HG03439 (cell line): ENCODE data around the gene SINHCAF.

Experiments
- ATAC-seq: cut with Tn5 transposase; IDR thresholded peaks from one replicate; pipeline ENCODE4 v1.9.1; 2021; ENCODE audit warnings: mild to moderate bottlenecking, moderate library complexity; ENCODE audit not compliant: unreplicated experiment

Gene SINHCAF

DNA sequence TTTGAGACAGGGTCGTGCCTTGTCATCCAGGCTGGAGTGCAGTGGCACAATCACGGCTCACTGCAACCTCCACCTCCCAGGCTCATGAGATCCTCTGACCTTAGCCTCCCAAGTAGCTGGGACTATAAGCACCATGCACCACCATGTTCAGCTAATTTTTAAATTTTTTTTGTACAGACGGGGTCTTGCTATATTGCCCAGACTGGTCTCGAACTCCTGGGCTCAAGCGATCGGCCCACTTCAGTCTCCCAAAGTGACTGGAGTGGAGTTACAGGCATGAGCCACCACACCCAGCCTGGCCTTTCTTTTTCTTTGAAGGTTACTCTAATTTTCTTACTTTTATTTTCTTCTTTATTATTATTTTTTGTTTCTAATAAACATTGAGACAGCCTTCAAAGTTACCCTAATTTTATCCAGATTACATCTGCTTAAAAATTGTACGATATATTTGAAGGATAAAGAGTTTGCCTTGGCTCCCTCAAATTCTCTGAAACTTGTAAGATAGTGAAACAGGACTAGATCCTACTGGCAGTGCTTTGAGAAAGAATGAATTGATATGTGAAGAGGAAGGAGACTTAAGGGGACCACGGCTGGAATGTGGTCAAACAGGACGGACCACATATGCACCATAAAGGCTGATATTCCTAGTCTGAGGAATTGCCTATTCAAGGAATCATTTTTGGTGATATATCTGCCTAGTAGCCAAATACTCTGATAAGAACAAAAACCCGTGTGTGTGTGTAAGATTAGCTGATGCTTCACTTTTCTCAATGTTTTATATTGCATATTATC, 14.1 kb upstream of the SINHCAF start:
- no peak for ATAC-seq

DNA sequence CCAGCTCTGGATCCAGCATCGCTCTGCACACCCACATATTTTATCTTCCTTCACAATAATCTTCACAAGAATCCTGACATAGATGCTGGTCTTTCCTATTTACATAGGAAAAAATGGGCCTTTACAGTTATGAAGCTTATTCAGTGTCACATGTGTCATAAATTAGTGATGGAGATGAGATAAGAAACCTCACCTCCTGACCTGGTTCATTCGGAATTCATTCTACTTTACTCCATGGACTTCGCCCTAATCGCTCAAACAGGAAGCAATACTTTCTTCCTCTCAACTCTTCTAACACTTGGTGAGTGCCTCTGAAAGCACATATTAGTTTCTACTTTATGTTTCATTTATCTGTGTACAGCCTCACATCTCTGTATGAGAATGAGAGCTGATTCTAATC, 12.0 kb upstream of the SINHCAF start:
- ATAC-seq: no peak

DNA sequence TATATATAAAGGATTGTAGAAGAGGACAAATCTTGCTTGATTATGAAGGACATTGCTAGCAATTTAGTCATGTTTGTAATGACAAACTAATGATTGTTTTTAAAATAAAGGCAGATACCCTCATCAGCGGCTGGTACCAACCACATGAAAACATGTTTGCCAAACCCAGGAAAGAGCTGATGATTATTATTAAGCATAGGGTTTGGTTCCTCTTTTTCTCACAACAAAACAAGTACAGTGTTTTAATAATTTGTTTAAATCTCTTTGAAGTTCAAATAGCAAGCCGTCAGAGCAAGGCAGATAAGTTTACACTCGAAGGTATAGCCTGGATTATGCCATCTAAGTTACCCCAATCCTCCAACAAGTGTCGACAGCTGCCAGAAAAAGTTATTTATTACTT, 5.3 kb upstream of the SINHCAF start:
- ATAC-seq: no peak

DNA sequence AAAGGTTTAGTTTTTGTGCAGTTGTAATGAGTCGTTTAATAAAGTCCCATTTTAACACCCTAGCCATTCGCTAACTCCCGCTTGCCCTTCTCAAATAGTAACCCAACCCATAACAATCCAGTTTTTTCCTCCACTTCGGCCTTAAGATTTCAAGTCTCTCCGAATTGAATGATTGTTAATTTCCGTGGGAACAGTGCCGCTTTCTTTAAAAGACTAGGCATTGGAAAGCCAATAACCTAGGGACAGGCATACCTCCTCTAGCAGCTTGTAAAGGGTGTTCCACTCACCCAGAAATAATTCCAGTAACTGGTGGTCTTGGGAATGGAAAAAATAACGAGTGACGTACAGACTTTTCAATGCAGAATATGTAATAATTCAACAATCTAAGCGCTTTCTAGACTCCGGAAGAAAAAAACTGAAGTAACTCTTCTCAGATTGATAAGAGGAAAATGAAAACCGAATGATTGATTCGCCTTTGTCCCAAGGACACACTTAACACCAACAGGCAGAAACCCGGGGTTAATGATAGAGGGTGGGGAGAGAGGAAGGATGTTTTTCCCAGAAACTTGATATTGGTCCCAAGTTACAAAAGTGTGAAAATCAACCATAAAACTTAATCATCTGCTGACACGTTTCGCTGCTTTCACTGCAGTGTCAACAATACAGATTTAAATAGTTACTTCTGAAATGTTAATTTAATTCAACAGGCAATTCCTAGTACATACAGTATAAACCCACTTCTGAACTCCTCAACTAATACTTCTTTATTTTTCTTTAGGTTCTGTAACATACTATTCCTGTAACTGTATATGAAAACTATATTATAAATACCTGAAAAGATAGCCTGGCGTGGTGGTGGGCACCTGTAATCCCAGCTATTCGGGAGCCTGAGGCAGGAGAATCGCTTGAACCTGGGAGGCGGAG, 1.0 kb upstream of the SINHCAF start:
- ATAC-seq: no peak

DNA sequence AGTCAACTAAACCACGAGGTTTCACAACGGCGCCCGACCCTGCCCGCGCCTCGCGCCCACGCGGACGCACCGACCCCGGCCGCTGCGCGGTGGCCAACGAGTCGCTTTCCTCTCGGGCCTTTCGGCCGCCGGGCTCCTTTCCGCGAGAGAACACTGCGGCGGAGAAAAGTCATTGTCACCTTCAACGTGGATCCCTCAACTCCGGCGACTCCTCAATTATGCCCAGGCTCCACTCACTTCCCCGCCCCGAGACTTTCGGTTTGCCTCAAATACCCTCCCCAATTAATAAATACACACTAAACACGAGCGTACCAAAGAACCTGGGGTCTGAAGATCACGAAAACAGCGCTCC, 450 bp downstream of the SINHCAF start:
- ATAC-seq: peak; percentile 0

DNA sequence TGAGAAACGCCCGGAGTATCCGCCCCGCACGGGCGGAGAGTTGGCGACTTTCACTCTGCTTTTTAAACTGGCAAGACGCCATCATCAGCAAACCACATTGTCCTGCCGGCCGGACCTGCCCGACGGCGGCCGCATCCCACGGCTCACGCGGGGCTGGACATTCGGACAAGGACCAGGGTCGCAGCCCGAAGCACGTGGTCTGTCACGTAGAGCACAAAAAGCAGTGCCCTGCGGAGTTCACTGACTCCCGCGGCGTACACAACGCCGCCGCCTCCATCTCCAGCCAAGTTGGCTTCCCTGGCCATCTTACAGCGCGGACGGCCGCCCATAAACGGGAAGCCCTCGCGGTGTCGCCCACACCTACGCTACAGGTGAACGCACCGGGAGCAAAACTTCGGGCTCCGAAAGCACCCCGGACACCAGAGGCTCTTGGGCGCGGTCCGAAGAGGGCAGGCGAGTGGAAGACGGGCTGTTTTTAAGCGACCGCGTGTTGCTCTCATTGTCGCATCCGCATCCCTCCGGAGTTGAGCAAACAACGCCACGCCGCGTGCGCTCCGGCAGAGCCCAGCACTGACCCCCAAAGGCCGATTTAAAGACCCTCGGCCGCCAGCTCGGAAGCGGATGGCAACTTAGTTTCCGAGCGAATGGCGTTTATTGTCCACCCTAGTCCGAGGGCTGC, 966 bp downstream of the SINHCAF start:
- ATAC-seq: no peak

DNA sequence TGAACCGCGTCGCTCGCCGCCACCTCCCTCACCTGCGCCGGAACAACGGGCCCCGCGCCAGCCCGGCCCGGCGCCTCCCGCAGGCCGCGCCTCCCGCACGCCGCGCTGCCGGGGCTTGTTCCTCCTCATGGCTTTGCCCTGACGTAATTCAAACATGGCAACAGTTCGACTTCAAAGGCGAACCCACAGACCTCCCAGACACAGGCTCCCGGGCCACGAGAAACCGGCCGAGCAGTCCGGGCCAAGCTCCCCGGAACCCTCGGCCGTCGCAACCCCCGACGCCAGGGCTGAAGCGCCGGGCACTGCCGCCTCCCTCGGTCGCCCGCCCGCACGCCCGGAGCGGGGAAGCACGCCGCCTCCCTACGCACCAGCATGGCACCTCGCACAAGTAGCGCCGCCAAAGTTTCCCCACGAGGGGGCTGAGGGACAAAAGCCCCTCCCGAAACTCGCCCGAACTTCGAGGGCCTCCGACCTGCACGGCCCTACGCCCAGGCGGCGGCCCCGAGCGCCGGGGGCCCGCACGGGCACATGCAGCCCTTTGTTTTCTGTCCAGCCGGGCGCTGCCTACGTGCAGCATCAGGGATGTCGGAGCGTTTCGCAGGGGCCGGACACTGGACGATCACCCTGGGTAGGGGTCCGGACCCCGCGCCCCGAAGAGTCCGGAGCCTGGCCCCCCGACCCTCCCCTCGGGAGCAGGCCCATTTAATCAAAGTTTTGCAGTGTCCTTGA, 1.7 kb downstream of the SINHCAF start:
- ATAC-seq: peak; percentile 24

DNA sequence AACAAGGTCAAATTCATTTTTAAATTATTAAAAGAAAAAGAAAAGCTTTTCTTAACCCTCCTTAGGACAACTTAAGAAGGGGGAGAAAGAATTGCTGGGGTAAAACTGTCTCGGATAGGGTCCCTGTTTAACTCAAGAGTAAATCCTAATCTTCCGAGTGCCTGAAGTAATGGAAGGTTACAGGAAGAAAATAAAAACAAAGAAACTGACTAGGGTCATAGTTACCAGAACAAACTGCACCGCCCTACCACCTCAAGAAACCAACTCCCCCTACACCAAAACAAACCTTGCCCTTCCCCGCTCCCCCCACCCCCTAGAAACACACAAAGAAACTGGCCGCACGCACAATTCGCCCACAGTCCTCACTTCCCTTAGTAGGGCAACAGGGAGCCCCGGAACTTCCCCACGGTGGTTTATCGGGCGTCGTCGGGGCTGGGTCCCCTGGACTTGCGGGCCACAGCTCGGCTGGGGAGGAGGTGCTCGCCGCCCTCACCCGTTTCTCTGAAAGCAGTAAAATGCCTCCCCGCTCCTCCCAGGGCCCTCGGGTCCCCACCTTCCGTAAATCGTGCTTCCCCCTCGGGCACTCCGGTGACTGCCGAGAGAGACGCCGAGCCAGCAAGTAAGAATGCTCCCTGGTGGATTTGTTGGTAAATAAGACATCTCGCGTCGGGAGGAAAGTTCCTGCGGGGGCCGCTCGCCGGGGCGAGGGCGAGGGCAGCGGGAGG, 2.4 kb downstream of the SINHCAF start:
- ATAC-seq: peak; percentile 15

DNA sequence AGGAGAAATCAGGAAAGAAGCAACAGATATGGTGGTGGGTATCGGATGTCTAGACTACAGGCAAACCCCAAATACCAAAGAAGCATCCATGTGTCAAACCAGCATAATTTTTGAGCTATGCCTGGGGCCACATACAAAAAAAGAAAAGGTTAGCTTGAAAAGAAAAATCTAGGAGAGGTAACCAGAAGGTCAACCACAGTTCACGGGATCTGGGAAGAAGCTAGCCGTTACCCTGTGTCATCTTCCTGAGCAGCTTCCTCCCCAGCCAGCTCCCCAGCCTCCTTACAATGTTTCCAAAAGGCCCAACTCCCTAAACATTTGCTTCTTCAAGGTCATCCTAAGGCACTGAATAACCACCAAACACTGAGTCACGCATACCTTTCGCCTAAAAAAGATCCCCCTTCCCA, 3.1 kb downstream of the SINHCAF start:
- ATAC-seq: no peak

DNA sequence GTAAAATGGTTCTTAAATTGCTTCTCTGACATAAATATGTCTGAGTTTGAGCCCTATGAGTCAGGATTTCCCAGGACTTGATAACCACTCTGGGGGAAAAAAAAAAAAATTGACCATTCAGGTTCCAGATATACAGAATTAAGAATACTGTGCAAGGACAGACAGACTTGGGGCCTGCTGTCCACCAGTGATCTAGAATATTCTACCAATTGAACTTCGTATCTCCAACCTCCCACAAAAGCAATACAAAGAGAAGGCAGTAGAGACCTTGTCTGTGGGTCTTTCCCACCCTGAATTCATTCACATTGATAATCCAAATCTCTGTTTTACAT, 4.1 kb downstream of the SINHCAF start:
- no peak for ATAC-seq

DNA sequence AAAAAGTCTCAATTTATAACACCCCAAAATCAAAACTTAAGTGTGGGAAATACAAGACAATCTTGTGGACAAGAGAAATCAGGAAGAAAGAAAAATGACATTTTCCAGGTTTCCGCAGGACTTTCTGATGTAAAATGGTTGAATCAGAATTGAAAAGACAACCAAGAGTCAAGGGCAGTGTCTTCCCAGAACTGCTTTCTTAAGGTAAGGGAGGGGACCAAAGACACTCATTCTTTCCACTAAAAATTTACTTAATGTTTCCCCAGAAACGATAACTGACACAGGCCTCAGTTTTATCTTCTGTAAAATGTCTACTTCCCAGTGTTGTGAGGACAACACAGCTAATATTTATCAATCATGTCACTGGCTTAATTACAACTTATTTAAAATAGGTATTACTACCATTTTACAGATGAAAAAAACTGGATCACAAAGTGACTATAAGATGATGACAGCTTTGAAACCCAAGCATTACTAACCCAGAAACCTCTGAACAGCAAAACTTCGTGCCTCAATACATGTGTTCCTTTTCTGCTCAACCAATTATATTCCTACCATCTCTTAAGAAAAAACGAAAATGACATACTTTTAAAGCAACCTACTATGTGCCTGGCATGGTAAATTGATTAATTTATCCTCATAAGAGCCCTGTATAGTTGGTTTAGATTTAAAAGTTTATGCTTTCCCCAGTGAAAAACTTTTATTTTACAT, 4.6 kb downstream of the SINHCAF start:
- no peak for ATAC-seq

DNA sequence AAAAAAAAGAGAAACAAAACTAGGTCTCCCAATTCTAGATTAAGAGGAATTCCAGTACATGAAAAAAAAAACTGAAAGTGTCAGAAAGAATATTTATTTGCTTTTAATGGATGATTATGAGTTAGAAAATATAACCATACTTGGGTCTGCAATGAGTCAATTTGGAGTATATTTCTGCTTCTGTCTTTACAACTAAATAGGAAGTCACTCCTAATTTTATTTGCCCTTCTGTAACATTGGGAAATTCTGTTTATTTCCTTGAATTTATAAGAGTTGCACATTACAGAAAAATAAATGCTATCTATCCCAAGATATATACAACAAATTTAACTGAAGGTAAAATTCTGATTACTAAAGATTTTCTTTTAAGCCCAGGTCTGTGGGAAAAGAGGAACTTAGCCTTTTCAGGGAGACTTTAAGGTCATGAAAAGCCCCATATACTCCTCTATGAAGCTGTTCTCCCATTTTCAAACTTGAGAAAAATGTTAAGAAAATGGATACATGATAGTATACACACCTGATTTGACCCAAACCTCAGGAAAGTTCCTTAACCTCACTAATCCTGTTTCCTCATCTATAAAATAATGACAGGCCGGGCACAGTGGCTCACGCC, 7.2 kb downstream of the SINHCAF start:
- no peak for ATAC-seq

DNA sequence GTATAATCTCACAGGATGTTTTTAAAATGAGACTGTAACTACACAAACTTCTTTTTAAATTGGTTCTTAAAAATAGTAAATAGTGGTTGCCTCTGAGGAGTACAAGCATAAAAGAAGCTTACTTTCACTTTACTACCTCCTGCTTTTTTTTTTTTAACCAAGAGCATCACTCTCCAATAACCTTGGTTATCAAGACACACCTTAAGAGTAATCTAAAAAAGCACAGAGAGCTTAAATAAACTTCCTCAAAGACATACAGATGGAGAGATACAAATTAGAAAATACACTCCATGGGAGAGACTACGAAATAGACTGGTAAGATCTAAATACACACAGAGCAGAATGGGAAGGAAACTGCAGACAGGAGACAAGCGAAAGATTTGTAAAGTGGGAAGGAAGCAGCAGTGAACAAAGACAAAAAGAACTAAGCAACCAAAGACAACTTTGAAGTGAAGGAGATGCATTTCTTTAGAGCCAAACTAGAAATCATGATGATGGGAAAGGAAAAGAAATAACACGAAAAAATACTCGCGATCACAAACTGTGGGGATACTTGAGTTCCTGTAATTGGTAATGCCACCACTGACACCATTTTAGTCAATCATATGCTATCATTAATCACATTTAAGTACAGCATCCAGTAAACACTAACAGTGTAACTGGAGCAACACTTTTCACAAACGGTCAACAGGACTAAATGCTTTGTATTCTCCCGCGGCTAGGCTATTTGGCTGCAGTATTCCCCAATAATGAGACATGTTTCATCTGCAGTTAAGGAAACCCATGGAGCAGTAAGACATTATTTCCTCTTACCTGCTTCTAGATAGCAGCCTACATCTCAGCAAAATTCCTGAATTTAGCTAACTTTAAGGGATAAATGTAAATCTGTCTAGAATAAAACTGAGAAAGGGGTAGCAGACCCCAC, 8.2 kb downstream of the SINHCAF start:
- ATAC-seq: no peak

DNA sequence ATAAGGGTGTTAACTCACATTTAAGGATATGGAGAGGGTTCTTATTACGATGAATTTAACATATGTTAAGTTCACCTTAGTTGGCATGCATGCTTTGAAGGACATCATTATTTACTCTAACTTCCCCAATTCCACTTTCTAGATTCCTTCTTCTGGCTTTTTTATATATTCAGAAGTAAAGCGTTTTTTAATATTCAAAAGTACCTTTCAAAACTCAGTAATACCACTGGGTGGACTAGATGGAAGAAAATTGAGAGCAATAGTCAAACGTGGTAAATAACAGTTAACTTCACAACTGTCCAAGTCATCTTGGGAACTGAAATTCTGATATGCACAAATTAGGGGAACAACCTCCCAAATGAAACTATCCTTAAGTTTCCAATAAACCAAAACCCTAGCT, 9.1 kb downstream of the SINHCAF start:
- ATAC-seq: peak; percentile 31

DNA sequence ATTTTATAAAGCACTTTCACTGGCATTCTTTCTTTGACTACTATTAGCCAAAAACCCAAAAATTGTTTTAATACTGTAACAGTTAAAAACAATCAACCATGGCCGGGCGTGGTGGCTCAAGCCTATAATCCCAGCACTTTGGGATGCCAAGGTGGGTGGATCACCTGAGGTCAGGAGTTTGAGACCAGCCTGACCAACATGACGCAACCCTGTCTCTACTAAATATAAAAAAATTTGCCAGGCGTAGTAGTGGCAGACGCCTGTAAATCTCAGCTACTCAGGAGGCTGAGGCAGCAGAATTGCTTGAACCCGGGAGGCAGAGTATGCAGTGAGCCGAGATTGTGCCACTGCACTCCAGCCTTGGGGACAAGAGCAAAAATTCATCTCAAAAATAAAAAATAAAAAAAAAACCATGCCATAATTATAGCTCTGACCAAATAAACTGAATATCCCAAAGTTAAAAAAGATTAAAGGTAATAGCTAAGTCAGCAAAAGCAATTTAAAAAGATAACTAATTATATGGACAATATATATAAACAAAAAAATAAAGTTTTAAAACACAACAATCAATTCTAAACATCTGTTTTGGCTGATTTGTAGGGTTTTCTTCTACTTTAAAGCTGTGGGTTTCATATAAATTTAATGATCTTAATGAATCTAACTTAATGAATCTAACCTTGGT, 10.0 kb downstream of the SINHCAF start:
- ATAC-seq: no peak

DNA sequence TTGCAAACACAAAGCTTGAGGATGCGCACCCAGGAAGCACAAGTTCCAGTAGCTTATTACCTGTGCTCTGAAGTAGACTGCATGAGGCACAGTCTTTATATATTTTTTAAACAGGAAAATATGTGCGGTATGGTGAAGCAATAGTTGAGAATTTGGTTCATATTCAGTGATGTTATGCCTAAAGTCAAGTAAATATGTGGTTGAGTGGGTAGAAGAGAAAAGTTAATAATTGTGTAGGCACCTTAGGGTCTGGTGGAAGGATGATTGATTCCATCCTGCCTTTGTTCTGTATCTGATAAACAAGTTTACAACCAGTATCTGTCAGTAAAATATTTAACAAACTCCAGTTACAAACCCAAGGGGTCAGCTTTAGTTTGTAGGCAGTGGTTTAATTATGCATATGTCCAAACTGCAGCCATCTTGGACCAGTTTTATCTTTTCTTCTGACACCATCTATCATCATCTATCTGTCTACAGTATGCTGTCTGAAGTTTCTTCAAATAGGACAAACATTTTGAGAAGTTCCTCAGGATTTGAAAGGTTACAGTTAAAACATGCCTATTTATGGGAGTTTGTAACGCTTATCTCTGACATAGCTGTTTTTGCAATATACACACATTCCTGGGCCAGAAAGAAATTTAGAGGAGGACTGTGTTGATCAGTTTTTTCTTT, 10.8 kb downstream of the SINHCAF start:
- no peak for ATAC-seq

DNA sequence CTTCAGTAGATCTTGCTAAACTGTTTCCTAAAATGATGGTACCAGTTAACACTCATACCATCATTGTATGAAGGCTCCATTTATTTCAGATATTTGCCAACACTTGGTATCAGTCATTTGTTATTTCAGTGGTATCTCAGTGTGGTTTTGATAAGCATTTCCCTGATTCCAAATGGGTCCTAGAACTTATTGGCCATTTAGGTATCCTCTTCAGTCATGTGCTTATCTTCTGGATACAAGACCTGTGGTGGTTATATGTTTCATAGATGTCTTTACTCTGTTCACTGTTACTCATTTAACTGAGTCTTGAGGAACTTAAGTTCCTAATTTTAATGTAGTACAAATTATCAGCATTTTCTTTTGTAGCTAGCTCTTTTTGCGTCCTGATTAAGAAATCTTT, 13.5 kb downstream of the SINHCAF start:
- ATAC-seq: no peak
